Type B pancreatic cell (in vitro differentiated cells): ENCODE data around the gene FMOD. TPM values are rescaled to one million over a fixed set of nuclear protein-coding genes. Genes with fewer than 3 reads are reported as not detected.

Experiments used
- DNase-seq: peaks from one replicate; pipeline ENCODE4 v3.0.0; 2021; ENCODE audit warnings: mixed read lengths; ENCODE audit not compliant: unreplicated experiment; ENCODE audit errors: extremely low spot score
- H3K27ac Mint-ChIP-seq: 2 replicates; pipeline ENCODE4 v1.8.0; 2021; ENCODE audit warnings: mild to moderate bottlenecking, mixed read lengths
- H3K27me3 Mint-ChIP-seq: 2 replicates; pipeline ENCODE4 v1.8.0; 2021; ENCODE audit warnings: mixed read lengths
- H3K36me3 Mint-ChIP-seq: 2 replicates; pipeline ENCODE4 v1.8.0; 2021; ENCODE audit warnings: mixed read lengths
- H3K4me1 Mint-ChIP-seq: one replicate; pipeline ENCODE4 v1.8.0; 2021; ENCODE audit warnings: mixed read lengths; ENCODE audit not compliant: unreplicated experiment
- H3K4me3 Mint-ChIP-seq: 2 replicates; pipeline ENCODE4 v1.8.0; 2021; ENCODE audit warnings: mild to moderate bottlenecking, mixed read lengths
- H3K9me3 Mint-ChIP-seq: 2 replicates; pipeline ENCODE4 v1.8.0; 2021; ENCODE audit warnings: mixed read lengths
- CTCF ChIP-seq: fragments of 200-600 bp; sonication (generic); conservative IDR thresholded peaks from 2 replicates; pipeline ENCODE4 v1.5.0; 2021; ENCODE audit warnings: antibody characterized with exemption, mild to moderate bottlenecking
- total RNA-seq: library from RNA; stranded (reverse); gene quantifications from 2 replicates; pipeline ENCODE4 v1.2.1, GENCODE V29; 2021; ENCODE audit warnings: low replicate concordance

Gene FMOD
- total RNA-seq, 1 donor from 2014 or later: 8.3 TPM

- no peaks in the 10 kb centered on the region for H3K27me3 Mint-ChIP-seq
- no peaks in the 10 kb centered on the region for H3K9me3 Mint-ChIP-seq
- H3K36me3 Mint-ChIP-seq: no peaks in the 10 kb centered on the region
- H3K4me3 Mint-ChIP-seq: no peak overlapping the region
- no peak for TF ChIP-seq CTCF
- peaks cover 32% of the 10 kb centered on the region for H3K4me1 Mint-ChIP-seq
- no peak overlapping the region for H3K27ac Mint-ChIP-seq
- DNase-seq: no peak
These were observed 55.1 kb downstream of the FMOD start for GRCh38 chr1:203295796-203296195.

DNA sequence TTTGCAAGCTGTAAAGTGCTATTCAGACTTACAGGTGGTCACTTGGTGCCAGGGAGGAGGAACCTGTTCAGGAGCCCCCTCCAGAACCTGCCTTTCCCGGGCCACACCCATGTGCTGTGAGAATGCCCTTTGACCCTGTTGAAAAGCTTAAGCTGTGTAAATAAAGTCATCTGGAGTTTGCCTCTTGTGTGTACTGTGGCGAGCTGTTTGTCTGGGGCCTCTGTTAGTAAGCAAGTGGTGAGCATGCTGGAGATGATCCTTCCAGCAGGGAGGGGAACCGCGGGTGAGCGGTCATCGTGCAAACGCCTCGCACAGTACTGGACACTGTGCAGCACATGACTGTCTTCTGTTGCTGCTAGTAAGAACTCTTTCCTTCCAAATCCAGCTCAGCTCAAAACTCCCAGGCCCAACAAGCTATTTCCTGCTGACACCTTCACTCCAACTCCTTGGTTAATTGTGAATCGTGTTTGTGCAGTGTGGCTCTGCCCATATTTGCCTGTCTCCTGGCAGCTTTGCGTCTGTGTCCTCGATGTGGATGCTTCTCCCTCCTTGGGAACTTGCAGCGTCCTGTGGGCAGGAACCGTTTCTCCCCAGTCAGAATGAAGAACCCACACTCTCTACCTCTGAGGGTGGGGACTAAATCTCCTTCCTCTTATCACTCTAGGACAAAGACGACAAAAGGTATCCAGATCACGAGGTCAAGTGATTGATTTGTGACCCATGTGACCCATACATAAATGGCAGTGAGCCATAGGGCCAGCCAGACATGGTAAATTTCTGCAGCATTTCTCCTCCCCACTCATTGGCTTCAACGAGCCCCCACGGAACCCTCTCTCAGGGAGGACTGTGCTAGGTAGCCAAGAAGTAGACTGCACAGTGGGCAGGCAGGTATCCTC, 59.5 kb downstream of the FMOD start:
- H3K27me3 Mint-ChIP-seq: no peaks in the 10 kb centered on the region

More for the DNA sequence above, 59.5 kb downstream of the FMOD start:
- peaks cover 55% of the 10 kb centered on the region for H3K4me1 Mint-ChIP-seq
- no peak for DNase-seq
- H3K4me3 Mint-ChIP-seq: peak overlapping the region; percentile 73
- TF ChIP-seq CTCF: no peak
- peak overlapping the region; percentile 98 for H3K27ac Mint-ChIP-seq
- H3K9me3 Mint-ChIP-seq: no peaks in the 10 kb centered on the region
- no peaks in the 10 kb centered on the region for H3K36me3 Mint-ChIP-seq

Other genes with a start within 250 kb of the FMOD start
- 0.40 and 2.7 TPM in 2 replicates for gene ADORA1, start 223.4 kb downstream of the FMOD start, total RNA-seq
- gene MYBPH, start 175.3 kb downstream of the FMOD start, total RNA-seq: 1.6 TPM in 1 of 2 replicates, not detected in the other
- 0.21 TPM in 1 of 2 replicates, not detected in the other for gene CHI3L1, start 164.4 kb downstream of the FMOD start, total RNA-seq
- gene CHIT1, start 121.4 kb downstream of the FMOD start, total RNA-seq: not detected in 2 replicates
- gene BTG2, start 45.6 kb downstream of the FMOD start, total RNA-seq: 49.8 and 147 TPM in 2 replicates
- 0.07 and 1.1 TPM in 2 replicates for gene PRELP, start 124.7 kb upstream of the FMOD start, total RNA-seq
- gene OPTC, start 143.0 kb upstream of the FMOD start, total RNA-seq: not detected in 2 replicates